GM19035 (cell line): ENCODE results near the gene ARSG.
"Not testable (repeated sequence)": the region's sequence is repeated elsewhere in the genome, so short reads cannot be mapped to it uniquely, and the experiment has no call there.

ENCODE experiments used
- ATAC-seq: cut with Tn5 transposase; IDR thresholded peaks from one replicate; pipeline ENCODE4 v1.9.1; 2021; ENCODE audit not compliant: unreplicated experiment

ARSG gene

DNA sequence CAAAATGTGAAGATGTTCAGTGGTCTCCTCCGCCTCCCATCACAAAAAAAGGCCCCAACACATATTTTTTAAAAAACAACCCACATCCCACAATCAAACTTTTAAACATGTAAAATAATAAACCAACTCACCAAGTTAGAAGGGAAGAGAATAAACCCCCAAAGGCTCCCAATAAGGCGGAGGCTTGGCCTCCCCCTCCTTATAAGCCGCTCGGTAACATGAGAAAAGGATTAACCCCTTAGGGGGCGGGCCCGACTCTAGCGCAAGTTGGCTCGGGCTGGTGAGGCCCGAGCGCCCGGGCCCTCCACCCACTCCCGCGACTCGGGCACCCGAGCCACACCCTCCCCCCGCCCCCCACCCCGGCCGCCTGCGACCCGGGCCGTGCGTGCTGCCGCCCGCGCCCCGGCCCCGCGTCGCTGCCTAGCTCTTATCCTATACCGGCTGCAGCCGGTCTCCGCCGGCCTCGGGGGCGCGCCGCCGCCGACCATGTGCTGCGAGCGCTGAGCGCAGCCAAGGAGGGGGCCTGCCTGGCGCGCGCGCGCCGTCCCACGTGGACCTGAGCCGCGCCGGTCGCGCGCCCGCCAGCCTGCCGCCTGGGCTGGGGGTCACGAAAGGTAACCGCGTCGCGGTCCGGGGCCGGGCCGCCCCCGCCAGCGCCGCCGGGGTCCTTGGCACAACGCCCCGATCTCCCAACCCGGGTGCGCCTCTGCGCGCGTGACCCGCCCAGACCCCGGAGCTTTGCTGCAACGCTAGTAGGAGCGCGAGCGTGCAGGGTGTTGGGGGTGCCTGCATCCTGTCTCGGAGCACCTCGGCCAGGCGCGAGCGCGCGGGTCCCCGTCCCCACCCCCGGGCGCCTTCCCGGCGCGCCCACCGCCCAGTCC lies at the start of gene ARSG, which contains the start of gene SLC16A6:
ARSG (plus strand) TSS at position 541 of the 881 bp plus-strand sequence. CDS start 15,999 bp downstream, outside the sequence.
SLC16A6 (minus strand) TSS at position 173 of the 881 bp plus-strand sequence. CDS start 12,807 bp downstream, outside the sequence.
- ATAC-seq = peak; percentile 55

DNA sequence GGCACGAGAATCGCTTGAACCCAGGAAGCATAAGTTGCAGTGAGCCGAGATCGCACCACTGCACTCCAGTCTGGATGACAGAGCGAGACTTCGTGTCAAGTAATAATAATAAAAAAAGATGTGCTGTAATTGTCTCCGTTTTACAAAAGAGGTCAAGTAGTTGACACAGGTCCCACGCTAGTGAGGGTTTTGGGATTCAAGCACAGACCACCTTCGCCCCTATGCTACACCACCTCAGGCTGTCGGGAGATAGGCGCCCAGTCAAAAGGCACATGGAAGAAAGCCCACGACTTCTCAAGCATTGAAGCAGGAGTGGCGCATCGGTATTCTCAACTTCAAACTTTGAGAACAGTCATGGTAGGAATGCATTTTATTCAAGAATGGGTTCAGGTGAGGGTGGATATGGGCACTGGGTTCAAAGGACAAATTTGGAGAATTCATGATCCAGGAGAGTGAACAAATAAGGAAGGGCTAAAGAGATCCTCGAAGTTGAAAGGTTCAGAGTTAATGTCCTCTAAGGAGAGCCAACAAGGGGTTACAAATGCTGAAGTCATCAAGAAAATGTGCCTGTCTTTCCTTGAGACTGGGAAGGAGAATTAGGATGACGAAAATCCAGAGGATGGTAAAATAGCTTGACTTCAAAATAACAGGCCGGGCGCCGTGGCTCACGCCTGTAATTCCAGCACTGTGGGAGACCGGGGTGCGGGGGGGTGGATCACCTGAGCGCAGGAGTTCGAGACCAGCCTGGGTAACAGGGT lies 44.8 kb upstream of the ARSG start:
- no peak for ATAC-seq

DNA sequence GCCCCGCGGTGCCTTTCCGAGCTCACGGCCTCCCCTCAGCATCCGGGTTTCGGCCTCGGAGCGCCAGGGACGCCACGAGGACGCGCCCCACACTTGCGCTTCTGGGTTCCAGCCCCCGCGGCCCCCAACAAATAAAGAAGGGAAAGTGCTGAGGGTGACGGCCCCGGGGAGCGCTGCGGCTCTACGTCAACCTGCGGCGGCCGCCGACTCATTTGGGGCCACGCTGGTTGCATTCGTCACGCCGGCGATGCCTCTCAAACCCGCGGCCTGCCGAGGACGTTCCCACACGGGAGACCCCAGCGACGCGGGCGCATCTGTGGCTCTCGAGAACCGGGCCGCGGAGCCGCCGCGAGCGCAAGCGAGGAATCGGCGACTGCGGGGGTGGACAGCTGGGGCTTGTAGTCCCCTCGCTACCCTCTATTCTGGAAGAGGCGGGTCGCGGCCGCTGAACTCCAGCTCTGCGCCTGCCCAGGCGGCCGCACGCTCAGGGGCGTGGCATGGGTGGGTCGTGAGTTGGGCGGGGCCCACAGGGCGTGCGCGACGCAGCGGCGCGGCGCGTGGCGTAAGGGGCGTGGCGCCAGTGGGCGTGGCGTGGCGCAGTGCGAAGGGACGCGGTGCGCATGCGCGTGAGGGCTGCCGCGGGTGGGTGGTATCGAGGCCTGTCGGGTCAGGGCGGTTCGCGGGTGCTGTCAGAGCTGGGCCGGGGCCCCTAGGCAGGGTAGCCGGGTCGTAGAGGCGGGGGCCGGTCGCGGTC lies 43.7 kb upstream of the ARSG start, which contains the start of gene AMZ2:
AMZ2 (plus strand) TSS at position 599 of the 754 bp plus-strand sequence. CDS start 2,145 bp downstream, outside the sequence.
- peak; percentile 91 for ATAC-seq

DNA sequence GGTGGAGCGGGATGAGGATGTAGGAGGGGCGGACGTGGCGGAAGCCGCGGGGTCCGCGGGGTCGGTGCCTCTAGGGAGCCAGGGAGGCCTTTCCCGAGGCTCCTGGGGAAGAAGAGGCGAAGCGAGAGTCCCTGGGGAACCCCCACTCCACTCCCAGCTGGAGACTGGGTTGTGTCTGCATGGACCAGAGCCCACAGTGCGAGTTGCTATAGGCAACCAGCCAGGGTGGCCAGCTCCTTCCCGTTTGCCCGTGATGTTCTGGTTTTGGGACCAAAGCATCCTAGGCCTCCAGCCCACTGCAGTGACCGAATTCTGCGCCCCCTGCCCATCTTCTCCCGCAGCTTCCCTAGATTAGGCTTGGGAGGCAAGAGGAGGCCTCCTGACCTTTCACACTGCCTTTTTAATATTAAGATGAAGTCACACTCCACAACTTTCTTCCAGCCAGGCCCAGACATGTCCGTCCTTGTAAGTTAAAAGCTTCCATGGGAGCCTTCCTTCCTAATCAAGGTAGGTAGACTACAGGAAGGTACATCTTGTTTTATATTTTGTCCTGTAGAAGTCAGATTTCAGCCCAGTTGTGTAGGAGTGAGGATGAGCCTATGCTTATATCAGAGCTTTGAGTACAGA lies 43.0 kb upstream of the ARSG start:
- peak; percentile 18 for ATAC-seq

DNA sequence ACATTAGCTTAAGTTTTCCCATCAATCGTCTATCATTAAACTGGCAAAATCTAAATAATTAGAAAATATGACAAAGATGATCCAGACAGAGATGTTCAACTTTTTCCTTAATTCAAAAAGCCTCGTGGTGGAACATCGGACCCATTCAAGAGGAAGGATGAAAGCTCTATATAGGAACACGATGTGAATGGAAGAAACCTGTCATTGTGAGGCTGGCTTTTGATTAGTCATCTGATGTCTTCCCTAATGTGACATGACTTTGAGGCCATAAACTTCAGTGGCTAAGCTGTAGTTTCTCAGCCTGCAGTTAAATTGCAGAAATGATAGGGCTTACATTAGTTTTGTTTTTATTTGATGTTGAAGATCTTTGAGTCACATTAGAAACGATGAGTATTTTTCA lies 42.4 kb upstream of the ARSG start:
- no peak for ATAC-seq

DNA sequence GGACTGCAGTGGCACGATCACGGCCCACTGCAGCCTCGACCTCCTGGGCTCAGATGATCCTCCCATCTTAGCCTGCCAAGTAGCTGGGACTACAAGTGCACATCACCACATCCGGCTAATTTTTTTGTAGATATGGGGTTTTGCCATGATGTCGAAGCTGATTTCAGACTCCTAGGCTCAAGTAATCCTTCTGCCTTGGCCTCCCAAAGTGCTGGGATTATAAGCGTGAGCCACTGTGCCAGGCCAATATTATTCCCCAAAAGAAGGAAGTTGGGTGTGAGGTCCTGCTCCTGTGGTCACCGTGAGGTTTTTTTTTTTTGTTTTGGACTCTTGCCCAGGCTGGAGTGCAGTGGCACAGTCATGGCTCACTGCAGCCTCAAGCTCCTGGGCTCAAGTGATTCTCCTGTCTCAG lies 41.9 kb upstream of the ARSG start:
- no peak for ATAC-seq

DNA sequence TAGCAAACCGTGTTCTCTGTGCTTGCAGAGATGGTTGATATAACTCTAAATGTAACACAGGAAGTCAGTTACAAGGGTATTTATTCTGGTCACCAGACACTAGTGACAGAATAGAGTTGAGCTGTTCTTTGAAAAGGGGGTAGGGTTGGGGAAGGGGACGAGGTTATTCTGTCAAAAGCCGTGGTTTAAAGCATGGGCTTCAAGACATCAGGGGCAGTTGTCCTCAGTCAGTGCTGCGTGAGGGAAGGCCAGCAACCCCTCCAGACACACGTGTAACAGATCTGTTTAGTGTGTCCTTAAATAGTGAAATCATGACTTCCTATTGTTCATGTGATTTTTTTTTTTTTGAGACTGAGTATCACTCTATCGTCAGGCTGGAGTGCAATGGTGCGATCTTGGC lies 37.9 kb upstream of the ARSG start:
- not testable (repeated sequence) for ATAC-seq

DNA sequence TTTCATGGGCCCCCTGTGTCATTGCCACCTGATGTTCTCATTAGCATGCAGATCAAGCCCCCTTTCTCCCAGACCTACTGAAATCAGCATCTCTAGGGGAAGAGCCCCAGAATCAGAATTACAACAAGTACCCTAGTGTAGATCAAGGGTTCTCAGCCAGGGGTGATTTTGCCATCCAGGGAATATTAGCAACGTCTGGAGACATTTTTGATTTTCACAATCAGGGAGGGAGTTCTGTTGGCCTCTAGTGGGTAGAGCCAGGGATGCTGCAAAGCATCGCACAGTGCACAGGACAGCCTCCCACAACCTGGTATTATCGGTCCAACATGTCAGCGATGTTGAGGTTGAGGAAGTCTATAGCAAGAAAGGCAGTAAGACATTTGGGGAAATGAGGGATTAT lies 36.1 kb upstream of the ARSG start:
- ATAC-seq = no peak

DNA sequence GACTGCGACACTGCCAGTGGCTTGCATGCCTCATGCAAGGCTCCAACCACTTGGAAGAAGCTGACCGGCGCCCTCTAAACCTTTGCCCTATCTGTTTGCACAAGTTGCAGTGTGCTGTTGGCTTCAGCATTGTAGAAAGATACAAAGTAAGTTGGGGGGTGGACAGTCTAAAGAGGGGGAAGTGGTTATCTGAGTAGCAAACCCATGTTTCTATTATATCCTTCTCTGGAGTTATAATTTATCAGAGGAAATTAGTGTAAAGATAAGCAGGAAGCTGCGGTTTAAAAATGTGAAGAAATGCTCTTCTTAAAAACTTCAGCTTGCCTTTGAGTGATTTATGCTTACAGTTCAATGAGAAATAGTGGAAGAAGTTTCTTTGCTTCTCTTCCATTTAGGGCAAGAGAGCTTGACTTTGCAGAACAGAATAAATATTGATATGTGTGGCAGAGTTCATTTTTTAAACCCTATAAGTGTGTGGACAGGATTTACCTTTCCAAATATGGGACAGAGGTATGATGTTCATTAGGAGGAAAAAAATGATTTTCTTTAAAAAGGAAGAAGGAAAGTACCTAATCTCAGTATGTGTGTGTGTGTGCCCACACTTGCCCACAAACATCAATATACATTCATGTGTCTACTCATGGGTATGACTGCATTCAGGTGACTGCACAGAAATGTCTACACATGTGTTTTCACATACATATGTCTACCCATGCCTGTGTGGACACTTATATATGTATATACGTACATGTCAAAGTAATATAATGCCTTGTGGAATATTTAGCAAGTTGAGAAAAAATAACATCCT lies 35.4 kb upstream of the ARSG start:
- no peak for ATAC-seq

DNA sequence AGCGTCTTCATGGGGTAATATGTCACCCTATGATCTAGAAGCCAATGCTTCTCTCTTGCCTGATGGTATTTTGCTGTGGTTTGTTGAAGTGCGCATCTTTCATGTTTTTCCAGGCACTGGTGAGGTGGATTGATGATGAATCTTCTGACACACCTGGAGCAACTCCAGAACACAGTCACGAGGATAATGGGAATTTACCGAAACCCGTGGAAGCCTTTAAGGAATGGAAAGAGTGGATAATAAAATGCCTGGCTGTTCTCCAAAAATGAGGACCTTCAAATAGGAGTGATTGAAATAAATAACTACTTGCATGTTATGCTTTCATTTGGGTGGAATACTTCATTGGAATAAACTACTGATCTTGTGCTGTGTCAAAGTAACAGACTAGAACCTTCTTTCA lies 34.6 kb upstream of the ARSG start:
- not testable (repeated sequence) for ATAC-seq

DNA sequence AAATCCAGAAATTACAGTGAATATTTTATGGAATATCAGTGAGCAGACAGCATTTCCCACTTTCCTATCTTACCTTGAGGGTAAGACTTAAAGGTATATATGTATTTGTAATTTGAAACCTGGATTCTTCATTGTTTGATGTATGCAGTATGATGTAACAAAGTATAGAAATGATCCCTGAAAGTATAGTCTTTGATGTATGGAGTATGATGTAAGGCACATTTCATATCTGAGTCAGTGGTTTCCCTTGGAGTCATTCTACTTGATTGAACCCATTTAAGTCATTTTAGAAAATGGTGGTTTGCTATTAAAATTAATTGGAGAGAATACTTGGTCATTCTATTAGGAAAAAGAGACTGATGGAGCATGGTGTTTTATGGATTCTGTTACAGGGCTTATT lies 33.4 kb upstream of the ARSG start:
- no peak for ATAC-seq

DNA sequence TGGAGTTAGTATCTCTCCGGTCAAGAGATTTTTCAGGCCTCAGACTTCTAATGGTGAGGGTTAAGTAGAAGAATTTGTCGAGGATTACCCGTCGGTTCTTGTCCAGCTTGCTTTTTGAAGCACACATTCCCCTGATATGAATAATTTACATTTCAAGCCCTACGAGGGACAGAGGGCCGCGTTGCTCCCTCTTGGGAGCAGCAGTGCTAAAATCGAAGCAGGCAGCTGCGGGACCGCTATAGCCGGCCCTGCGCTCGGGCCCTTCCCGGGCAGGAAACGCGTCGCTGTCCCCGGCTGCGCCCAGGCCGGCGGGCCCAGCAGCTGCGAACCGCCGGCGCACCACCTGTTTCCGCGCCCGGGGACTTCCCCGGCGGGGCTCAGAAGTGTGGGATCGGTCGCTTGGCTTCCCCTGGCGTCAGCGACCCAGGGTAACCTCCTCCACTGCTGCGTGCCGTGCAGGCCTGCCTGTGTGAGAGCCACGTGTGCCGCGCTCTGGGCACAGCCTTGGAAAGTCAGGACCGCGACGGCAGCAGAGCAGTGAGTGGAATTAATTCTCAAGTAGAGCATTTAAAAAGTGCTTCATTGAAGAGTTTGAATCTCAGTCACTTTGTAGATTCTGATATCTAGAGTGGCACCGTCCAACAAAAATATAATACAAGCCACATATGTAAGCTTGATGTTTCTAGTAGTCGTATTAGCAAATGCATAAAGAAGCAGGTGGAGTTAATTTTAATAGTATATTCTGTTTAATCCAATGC lies 32.2 kb upstream of the ARSG start:
- ATAC-seq = peak; percentile 90

DNA sequence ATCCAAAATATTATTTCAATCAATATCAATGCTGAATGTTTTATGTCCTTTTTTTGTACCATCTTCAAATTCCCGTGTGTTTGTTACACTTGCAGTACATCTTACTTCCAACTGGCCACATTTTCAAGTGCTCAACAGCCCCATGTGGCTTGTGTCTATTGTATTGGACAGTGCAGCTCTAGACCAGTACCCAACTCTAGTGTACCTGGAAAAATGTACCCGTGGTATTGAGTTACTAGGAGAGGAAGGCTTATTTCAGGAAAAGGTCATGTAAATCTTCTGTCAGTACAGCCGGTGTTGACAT lies 31.7 kb upstream of the ARSG start:
- ATAC-seq = not testable (repeated sequence)

DNA sequence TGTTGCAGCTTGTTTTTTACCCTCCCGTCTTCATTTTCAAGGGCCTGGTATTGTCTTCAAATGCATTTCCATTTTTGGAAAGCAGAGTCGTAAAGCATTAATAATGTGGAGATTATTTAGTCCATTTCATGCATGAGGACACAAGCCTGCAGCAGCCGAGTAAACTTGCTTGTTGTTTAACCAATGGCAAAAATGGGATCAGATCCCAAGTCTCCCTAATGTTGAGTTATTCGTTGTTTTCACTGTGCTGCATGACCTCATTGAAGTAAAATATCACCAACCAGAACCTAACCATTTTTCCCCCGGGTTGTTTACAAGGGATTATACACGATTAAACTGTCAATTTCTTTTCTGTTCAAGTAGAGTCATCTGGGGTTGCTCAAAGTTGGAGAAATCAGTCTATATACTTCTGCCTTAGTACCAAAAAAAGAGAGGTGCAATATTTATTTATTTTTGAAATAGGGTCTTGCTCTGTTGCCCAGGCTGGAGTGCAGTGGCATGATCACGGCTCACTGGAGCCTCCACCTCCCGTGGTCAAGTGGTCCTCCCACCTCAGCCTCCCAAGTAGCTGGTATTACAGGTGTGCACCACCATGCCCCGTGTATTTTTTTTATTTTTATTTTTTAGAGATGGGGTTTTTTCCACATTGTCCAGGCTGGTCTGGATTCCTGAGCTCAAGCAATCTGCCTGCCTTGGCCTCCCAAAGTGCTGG lies 31.1 kb upstream of the ARSG start:
- ATAC-seq = no peak

DNA sequence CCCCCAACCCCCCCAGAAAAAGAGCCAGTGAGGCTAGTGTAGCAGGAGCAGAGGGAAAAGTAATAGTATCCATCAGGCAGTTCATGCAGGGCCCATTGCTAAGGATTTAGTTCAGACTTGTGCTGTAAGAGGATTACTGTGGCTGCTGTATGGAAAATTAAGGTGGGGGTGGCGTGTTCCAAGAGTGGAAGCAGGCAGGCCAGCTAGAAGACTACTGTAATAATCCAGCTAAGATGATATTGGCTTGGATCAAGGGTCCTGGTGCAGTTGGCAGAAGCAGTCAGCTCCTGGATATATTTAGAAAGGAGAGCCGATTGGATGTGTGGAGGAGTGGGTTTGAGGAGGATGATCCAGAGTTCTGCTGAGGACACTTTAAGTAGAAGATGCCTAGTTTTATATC lies 28.8 kb upstream of the ARSG start:
- not testable (repeated sequence) for ATAC-seq

DNA sequence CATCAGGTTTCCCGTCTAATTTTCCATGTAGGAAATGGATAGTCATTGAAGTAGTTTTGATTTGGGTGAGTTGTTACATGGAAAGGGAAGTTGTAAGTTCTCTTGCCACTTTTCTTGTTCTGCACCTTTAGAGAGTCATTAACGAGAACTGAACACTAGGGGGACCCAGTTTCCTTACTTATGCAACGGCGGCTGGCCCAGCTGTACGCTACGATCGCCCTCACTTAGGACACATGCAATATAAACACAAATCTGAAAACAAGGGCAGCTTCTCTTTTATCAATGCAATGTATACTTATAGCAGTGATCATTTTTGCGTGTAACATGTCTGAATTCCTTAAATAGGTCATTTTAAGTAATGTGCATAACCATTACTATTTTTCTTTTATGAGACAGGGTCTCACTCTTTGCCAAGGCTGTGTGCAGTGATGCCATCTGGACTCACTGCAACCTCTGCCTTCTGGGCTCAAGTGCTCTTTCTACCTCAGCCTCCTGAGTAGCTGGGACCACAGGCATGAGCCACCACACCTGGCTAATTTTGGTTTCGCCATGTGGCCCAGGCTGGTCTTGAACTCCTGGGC lies 28.1 kb upstream of the ARSG start:
- peak; percentile 41 for ATAC-seq

DNA sequence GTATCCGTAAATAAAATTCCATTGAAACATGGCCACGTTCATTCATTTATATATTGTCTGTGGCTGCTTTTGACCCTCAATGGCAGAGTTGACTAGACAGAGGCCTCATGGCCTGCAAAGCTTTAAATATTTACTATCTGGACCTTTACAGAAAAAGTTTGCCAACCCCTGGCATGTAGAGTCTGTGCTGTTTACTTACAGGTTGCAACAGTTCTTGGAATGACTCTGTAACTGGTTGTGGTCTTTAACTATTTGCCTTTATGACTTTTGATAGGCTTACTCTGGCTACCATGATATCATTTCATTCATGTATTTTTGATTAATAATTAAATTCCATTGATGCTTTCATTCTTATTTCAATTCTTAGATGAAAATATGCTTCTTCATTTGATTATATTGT lies 25.5 kb upstream of the ARSG start:
- ATAC-seq = not testable (repeated sequence)

DNA sequence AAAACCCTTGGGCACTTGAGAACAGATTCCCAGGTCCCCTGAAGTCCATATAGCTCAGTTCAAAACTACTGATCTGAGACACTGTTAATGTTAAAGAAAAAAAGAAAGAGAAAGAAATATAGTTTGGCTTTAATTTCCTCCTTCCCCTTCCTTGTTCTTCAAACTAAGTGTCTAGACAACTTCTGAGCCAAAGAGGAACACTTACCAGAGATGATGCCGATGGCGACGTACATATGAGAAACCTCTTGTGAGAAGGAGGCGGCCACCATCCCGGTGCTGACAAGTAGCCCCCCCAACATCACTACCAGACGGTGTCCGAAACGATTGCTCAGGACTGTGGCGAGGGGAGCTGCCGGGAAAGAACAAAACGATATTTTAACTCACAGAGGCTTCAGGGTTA lies 17.6 kb upstream of the ARSG start:
- ATAC-seq = no peak
